Measurements from ENCODE around the gene RABGEF1.

DNA sequence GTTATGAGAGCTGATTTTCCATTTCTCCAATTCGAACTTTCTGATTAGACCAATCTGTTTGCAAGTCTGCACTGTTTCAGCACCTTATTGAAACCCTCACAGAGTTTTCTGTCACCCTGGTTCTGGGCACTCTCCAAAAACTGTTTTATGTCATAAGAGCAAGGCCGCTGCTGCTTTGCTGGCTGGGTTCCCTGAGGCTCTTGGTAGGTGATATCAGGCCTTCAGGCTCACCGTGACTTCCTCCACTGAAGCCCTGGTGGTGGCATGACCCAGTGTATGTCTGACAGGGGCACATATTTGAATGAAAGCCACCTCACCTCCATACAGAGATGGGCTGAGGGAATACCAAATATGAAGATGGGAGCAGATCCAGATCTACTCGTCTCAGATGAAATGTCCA lies 8.3 kb downstream of the RABGEF1 start:
- TF ChIP-seq CTCF (IDR thresholded peaks at IDR 0.05; ENCODE audit: low read depth, low read length) (no peak), EZH2phosphoT487 (IDR thresholded peaks at IDR 0.05; ENCODE audit: low read depth) (no peak)
